GM19467 (cell line): Measurements from ENCODE around the gene C11orf42.
A peak's percentile ranks its signal among the peaks of the same experiment; 100 is the strongest.

Source experiments
- ATAC-seq: cut with Tn5 transposase; IDR thresholded peaks from one replicate; pipeline ENCODE4 v1.9.1; 2021; ENCODE audit warnings: mild to moderate bottlenecking, moderate library complexity; ENCODE audit not compliant: unreplicated experiment

C11orf42 gene

GRCh38 chr11:6205366-6205765 is at the start of gene C11orf42:
TSS of gene C11orf42 (plus strand) at chr11:6205557. CDS start at chr11:6205616, 59 bp downstream.
- no peak for ATAC-seq

DNA sequence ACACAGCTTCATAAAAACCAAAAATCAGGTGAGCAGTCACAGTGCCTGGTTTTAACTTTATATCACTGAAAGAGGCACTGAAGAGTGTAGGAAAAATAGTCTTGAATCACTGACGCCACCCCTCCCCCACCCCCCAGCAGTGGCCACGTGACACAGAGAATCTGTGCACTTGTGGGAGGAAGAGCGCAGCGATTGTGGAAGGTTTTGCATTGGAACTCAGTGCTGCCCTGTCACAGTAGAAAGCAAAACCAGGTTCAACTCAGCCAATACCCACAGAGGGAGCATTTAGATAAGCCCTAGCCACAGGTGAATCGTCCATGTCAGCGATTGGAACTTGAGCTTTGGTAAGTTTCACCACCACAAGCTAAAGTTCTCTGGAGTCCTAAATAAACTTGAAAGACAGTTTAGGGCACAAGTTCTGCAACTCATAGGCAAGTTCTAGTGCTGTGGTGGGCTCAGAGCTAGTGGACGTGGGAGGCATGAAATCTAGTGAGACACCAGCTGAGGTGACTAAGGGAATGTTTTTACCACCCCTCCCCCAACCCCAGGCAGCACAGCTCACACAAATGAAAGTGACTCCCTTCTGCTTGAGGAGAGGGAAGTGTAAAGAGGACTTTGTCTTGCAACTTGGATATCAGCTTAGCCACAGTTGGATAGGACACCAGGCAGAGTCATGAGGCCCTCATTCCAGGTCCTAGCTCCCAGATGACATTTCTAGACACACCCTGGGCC is 48.6 kb upstream of the C11orf42 start:
- no peak for ATAC-seq

DNA sequence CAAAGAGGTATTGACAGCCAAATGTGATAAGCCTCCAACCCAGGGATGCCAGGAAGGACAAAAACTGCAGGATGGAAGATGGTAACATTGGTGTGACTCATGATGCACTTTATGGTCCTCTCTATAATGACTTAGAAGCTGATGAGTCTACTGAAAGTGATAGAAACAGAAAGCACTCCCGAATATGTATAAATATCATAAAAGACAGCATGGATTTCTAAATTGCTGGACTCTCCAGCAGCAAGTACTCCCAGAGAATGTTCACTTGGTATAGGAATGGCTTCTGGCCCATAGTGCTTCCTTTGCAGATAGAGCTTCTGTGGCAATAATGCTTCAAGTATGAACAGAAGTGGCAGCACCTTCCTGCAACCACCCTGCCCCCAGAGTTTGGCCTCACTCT is 35.1 kb upstream of the C11orf42 start, which contains the start of gene OR52B2:
TSS of gene OR52B2 (minus strand) at position 101 of the 400 bp plus-strand sequence. CDS start at position 101, 0 bp downstream.
- no peak for ATAC-seq

- ATAC-seq = no peak
Observed at GRCh38 chr11:6175440-6175839, 29.9 kb upstream of the C11orf42 start.

DNA sequence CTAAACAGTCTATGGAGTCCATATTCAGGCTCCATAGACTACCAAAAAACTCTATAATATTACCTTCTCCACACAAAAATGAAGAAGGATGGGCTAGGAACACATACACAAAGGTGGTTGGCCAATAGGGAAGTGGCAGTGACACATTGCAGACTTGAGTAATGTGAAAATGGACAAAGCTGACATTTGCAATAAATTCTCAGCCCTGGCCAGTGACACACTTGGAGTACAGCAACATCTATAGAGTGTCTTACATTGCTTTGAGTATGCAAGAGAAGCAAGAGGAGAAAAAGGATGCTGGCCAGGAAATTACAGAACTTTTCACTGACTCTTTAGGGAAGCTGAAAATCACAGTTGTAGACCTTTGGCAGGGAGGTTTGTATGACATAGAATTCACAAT is 13.6 kb upstream of the C11orf42 start:
- no peak for ATAC-seq

GRCh38 chr11:6194065-6194581 is 11.2 kb upstream of the C11orf42 start:
- ATAC-seq = no peak

- no peak for ATAC-seq
Observed at GRCh38 chr11:6196396-6196795, 9.0 kb upstream of the C11orf42 start.

GRCh38 chr11:6197466-6198200 is 7.7 kb upstream of the C11orf42 start:
- no peak for ATAC-seq

DNA sequence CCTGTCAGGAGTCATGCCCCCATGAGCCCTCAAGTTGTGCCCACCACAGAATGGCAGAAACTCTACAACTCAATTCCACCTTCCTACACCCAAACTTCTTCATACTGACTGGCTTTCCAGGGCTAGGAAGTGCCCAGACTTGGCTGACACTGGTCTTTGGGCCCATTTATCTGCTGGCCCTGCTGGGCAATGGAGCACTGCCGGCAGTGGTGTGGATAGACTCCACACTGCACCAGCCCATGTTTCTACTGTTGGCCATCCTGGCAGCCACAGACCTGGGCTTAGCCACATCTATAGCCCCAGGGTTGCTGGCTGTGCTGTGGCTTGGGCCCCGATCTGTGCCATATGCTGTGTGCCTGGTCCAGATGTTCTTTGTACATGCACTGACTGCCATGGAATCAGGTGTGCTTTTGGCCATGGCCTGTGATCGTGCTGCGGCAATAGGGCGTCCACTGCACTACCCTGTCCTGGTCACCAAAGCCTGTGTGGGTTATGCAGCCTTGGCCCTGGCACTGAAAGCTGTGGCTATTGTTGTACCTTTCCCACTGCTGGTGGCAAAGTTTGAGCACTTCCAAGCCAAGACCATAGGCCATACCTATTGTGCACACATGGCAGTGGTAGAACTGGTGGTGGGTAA is 6.1 kb upstream of the C11orf42 start, which contains the start of gene OR52W1:
TSS of gene OR52W1 (plus strand) at position 51 of the 637 bp plus-strand sequence. CDS start at position 51, 0 bp downstream.
- ATAC-seq = no peak

GRCh38 chr11:6200975-6201374 is 4.4 kb upstream of the C11orf42 start:
- ATAC-seq = no peak

GRCh38 chr11:6201481-6201880 is 3.9 kb upstream of the C11orf42 start:
- ATAC-seq = no peak

- no peak for ATAC-seq
Observed at GRCh38 chr11:6202041-6202440, 3.3 kb upstream of the C11orf42 start.

- peak; percentile 74 for ATAC-seq
Observed at GRCh38 chr11:6203327-6203726, 2.0 kb upstream of the C11orf42 start.

DNA sequence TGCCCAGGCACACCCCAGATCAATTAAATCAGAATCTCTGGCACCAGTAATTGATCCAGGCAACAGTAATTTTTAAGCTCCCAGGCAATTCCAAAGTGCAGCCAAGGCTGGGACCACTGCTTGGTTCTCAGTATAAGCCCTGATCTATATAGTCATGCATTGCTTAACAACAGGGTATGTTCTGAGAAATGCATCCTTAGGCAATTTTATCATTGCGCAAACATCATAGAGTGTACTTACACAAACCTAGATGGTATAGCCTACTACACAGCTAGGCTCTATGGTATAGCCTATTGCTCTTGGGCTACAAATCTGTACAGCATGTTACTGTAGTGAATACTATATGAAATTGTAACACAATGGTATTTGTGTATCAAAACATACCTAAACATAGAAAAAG is 651 bp upstream of the C11orf42 start:
- no peak for ATAC-seq

DNA sequence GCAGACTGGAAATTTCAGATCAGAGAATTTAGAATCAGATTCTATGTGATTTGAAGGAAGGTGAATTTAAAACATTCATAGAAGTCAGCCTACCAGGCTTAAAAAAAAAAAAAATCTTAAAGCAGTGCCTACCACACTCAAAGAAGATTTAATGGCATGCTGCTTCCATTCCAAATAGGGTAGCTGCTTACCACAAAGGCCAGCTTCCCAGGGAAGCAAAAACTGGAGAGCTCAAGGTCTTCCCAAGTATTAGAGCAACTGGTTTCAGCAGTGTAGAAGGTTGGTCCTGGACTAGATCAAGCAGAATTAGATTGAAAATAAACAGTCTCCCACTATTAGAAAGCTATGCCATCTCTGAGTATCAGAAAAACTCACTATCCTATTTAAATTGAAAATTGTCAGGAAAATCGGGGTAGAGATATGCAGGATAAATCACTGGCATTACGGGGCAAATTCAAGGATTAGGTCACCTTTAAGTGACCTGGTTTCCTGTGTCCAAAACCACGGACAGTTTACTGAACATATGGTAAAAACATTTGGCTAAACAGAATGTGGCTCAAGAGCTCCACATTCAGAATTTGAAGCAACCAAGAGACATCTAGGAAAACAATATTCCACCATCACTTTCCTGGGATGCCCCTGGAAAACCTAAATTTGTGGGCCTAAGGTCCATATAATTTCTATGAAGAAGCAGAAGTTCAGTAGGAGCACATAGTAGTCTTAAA is 1.3 kb downstream of the C11orf42 start:
- ATAC-seq = no peak

- ATAC-seq = no peak
Observed at GRCh38 chr11:6209801-6210200, 4.4 kb downstream of the C11orf42 start.

GRCh38 chr11:6210274-6210955 is 5.1 kb downstream of the C11orf42 start:
- no peak for ATAC-seq

DNA sequence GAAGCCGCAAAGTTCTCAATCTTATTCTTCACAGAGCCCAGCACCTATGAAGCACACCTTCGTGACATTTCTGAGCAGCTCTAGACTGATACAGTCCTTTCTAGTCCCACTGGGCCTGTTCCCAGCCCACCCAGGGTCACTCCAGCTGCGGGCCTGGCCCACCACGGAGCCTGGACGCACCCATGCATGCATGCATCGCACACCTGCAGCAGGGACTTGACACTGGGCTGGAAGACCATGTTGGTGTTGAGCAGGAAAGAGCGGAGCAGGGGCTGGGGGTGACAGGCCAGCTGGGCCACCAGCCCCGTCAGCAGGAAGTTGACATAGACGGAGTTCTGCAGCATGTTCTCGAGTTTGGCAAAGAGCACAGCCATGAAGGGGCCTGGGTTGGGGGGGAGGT is 9.2 kb downstream of the C11orf42 start:
- no peak for ATAC-seq

DNA sequence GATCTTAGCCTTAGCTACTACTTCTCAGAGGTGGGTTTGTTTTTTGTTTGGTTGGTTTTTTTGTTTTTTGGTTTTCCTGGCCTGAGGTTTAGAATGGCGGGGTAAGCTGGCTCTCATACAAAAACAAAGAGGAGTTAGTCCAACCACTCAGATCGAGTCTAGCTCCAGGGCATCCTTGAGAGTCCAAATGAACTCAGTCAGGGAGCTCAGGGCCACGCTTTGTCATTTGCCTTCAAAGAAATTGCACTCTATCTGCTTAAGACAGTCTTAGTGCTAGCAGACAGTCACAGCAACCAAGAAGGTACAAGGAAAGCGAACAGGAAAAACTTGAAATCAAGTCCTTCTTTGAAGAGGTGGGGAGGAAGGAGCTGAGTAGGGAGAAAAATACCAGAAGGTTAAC is 11.1 kb downstream of the C11orf42 start:
- no peak for ATAC-seq

DNA sequence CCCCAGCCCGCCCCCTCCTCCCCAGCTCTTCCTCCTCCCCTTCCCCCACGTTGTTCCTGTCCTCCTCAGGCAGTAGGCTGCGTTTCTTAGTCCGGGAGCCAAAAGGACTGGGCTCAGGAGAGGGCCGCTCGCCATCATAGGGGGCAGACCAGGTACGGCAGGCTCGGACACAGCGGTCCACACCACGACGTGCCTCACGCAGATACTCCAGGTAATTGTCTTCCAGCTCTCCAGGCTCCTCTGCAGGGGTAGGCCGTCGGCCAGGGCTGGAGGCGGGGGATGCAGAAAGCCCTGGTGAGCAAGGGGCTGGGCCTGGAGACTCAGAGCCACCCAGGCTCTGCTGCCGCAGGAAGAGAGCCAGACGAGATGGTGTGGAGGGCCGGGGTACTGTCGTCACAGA is 12.4 kb downstream of the C11orf42 start:
- no peak for ATAC-seq
